Pericardium fibroblast (primary cell): Measurements from ENCODE around the gene HPN. TPM values are rescaled to one million over a fixed set of nuclear protein-coding genes. Genes with fewer than 3 reads are reported as not detected.

Source experiments
- total RNA-seq: library from RNA; depleted of rRNA; stranded (reverse); fragments of >200 nt; gene quantifications from 2 replicates; pipeline ENCODE4 v1.2.3, GENCODE V29; 2015

The HPN gene
- total RNA-seq, result 0.70 and 0.94 TPM in 2 replicates

GRCh38 chr19:35041548-35042055, at the start of gene HPN:
HPN (plus strand) TSS chr19:35041721; CDS start chr19:35042507, 786 bp downstream.

GRCh38 chr19:34999498-35000337, 41.8 kb upstream of the HPN start, which contains the start of gene GRAMD1A:
GRAMD1A (plus strand) TSS chr19:35000323; CDS start chr19:35000479, 156 bp downstream.

GRCh38 chr19:35030257-35031071, 11.1 kb upstream of the HPN start, which contains the start of gene SCN1B:
SCN1B (plus strand) TSS chr19:35030470; CDS start chr19:35030821, 351 bp downstream.

DNA sequence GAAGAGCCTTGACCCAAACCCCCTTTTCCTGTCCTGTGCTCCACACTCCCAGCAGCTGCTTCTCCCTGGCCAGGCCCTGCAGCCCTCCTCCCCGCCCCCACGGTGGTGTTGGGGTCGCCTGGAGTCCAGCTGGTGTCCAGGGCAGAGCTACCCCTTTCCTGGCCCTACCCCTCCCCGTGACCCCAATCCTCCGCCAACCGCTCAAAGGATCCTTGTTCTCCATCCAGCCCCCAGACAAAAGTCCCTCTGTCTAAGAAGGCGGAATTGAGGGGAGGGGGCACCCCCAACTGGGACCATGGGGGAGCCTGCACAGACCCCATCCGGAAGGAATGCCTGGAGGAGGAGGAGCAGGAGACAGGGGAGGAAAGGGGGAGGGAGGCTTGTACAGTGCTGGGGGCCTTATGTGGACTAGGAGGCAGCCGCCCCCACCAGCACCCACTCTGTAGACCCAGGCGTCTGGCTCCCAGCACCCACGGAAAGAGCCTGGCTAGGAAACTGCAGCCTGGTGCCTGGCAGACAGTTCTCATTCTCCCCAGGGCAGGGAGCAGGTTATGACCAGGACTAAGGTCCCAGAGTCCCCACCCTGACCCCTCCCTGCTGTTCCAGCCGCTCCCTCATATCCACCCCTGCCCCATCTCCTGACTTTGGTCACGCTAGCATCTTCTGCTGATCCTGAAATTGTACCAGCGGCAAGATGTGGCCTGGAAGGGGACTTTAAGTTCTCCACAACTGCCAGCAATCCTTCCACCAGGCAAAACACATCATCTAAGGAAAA, 73.8 kb downstream of the HPN start, which contains the start of gene FXYD3:
FXYD3 (plus strand) TSS at position 647 of the 775 bp plus-strand sequence. CDS start 3,554 bp downstream, outside the sequence.

Other genes starting within 250 kb of the HPN start
- gene ZNF30, start 114.8 kb upstream of the HPN start, total RNA-seq, result 0.94 and 17.9 TPM in 2 replicates
- 2.2 and 3.6 TPM in 2 replicates for gene ZNF792, start 77.5 kb upstream of the HPN start, total RNA-seq
- 48.3 and 53.9 TPM in 2 replicates for gene GRAMD1A, start 41.4 kb upstream of the HPN start, total RNA-seq
- 5.2 and 27.2 TPM in 2 replicates for gene SCN1B, start 11.3 kb upstream of the HPN start, total RNA-seq
- not detected in 2 replicates for gene FXYD3, start 74.1 kb downstream of the HPN start, total RNA-seq
- gene LGI4, start 93.3 kb downstream of the HPN start, total RNA-seq, result 0.23 and 0.26 TPM in 2 replicates
- 8.5 and 18.8 TPM in 2 replicates for gene FXYD1, start 97.1 kb downstream of the HPN start, total RNA-seq
- gene FXYD7, start 101.5 kb downstream of the HPN start, total RNA-seq, result not detected in 2 replicates
- 118 and 128 TPM in 2 replicates for gene FXYD5, start 113.0 kb downstream of the HPN start, total RNA-seq
- not detected in 2 replicates for gene FAM187B, start 187.0 kb downstream of the HPN start, total RNA-seq
- 2.0 TPM in 1 of 2 replicates, not detected in the other for gene LSR, start 207.3 kb downstream of the HPN start, total RNA-seq
- gene USF2, start 227.2 kb downstream of the HPN start, total RNA-seq, result 67.1 and 76.7 TPM in 2 replicates
- not detected in 2 replicates for gene HAMP, start 240.8 kb downstream of the HPN start, total RNA-seq